ENCODE data around the gene MS4A7. TPM values are rescaled to one million over a fixed set of nuclear protein-coding genes. Genes with fewer than 3 reads are reported as not detected.

Gene MS4A7
- total RNA-seq, 2 donors from 2014 or later: not detected

GRCh38 chr11:60367896-60368295, 10.4 kb upstream of the MS4A7 start:
- H3K4me1 Mint-ChIP-seq: peaks cover 3% of the 10 kb centered on the region
- no peaks in the 10 kb centered on the region for H3K27me3 ChIP-seq (ENCODE audit: control insufficient read depth, insufficient read depth, low read length, poor library complexity, severe bottlenecking)
- no peaks in the 10 kb centered on the region for H3K36me3 Mint-ChIP-seq (ENCODE audit: low read depth)
- DNase-seq: no peak
- no peaks in the 10 kb centered on the region for H3K9me3 ChIP-seq (ENCODE audit: control insufficient read depth, low read length)
- H3K36me3 ChIP-seq (ENCODE audit: control insufficient read depth, insufficient read depth, low read length): no peaks in the 10 kb centered on the region
- no peak for TF ChIP-seq CTCF (conservative IDR thresholded peaks at IDR 0.05)
- H3K27me3 Mint-ChIP-seq (ENCODE audit: insufficient read depth): no peaks in the 10 kb centered on the region
- H3K9me3 Mint-ChIP-seq: no peaks in the 10 kb centered on the region
- H3K9ac ChIP-seq (ENCODE audit: extremely low read depth, low read length, poor library complexity, severe bottlenecking): no peak overlapping the region
- no peak overlapping the region for H3K27ac ChIP-seq (ENCODE audit: low read depth, low read length)
- H3K4me3 ChIP-seq (ENCODE audit: low read length): no peak overlapping the region
- H3K27ac Mint-ChIP-seq: no peak overlapping the region
- H3K4me1 ChIP-seq (ENCODE audit: control insufficient read depth, insufficient read depth, low read length): no peaks in the 10 kb centered on the region
- 95 to 98% methylated on average over 18 to 19 of the region's 19 CpGs for WGBS, 2 experiments (ENCODE audit: insufficient coverage in 1 of 2, insufficient read length in 1 of 2)
- H3K4me3 Mint-ChIP-seq: no peak overlapping the region

GRCh38 chr11:60370252-60370810, 8.0 kb upstream of the MS4A7 start:
- Histone ChIP-seq H3K36me3 (ENCODE audit: control insufficient read depth, insufficient read depth, low read length) (no peaks in the 10 kb centered on the region), H3K9ac (ENCODE audit: extremely low read depth, low read length, poor library complexity, severe bottlenecking) (no peak overlapping the region), H3K27ac (ENCODE audit: low read depth, low read length) (no peak overlapping the region), H3K4me3 (ENCODE audit: low read length) (no peak overlapping the region), H3K4me1 (ENCODE audit: control insufficient read depth, insufficient read depth, low read length) (no peaks in the 10 kb centered on the region), H3K27me3 (ENCODE audit: control insufficient read depth, insufficient read depth, low read length, poor library complexity, severe bottlenecking) (no peaks in the 10 kb centered on the region), H3K9me3 (ENCODE audit: control insufficient read depth, low read length) (no peaks in the 10 kb centered on the region)
- no peak for DNase-seq
- no peak overlapping the region for H3K27ac Mint-ChIP-seq
- no peaks in the 10 kb centered on the region for H3K4me1 Mint-ChIP-seq
- H3K36me3 Mint-ChIP-seq (ENCODE audit: low read depth): no peaks in the 10 kb centered on the region
- 95 to 100% methylated on average over 2 of the region's 2 CpGs for WGBS, 2 experiments (ENCODE audit: insufficient coverage in 1 of 2, insufficient read length in 1 of 2)
- H3K4me3 Mint-ChIP-seq: no peak overlapping the region
- no peaks in the 10 kb centered on the region for H3K9me3 Mint-ChIP-seq
- H3K27me3 Mint-ChIP-seq (ENCODE audit: insufficient read depth): no peaks in the 10 kb centered on the region
- TF ChIP-seq CTCF (conservative IDR thresholded peaks at IDR 0.05): no peak

GRCh38 chr11:60370811-60371298, 7.5 kb upstream of the MS4A7 start:
- H3K27me3 Mint-ChIP-seq (ENCODE audit: insufficient read depth): no peaks in the 10 kb centered on the region
- WGBS, 2 experiments (ENCODE audit: insufficient coverage in 1 of 2, insufficient read length in 1 of 2): 91 to 98% methylated on average over 5 of the region's 5 CpGs

More at GRCh38 chr11:60370811-60371298, 7.5 kb upstream of the MS4A7 start:
- no peaks in the 10 kb centered on the region for H3K4me1 Mint-ChIP-seq
- H3K9me3 Mint-ChIP-seq: no peaks in the 10 kb centered on the region
- no peak overlapping the region for H3K27ac ChIP-seq (ENCODE audit: low read depth, low read length)
- H3K4me1 ChIP-seq (ENCODE audit: control insufficient read depth, insufficient read depth, low read length): no peaks in the 10 kb centered on the region
- TF ChIP-seq CTCF (conservative IDR thresholded peaks at IDR 0.05): no peak
- no peak overlapping the region for H3K4me3 ChIP-seq (ENCODE audit: low read length)
- no peaks in the 10 kb centered on the region for H3K36me3 Mint-ChIP-seq (ENCODE audit: low read depth)
- no peaks in the 10 kb centered on the region for H3K9me3 ChIP-seq (ENCODE audit: control insufficient read depth, low read length)
- no peak for DNase-seq
- H3K4me3 Mint-ChIP-seq: no peak overlapping the region
- no peaks in the 10 kb centered on the region for H3K36me3 ChIP-seq (ENCODE audit: control insufficient read depth, insufficient read depth, low read length)
- H3K27me3 ChIP-seq (ENCODE audit: control insufficient read depth, insufficient read depth, low read length, poor library complexity, severe bottlenecking): no peaks in the 10 kb centered on the region
- no peak overlapping the region for H3K9ac ChIP-seq (ENCODE audit: extremely low read depth, low read length, poor library complexity, severe bottlenecking)
- H3K27ac Mint-ChIP-seq: no peak overlapping the region
